ENCODE data around the gene DNAL1. TPM values are rescaled to one million over a fixed set of nuclear protein-coding genes. Genes with fewer than 3 reads are reported as not detected.

DNAL1 gene
- total RNA-seq, 1 experiment from 2014 or later, result 12.2 TPM

- no TSS peak for BruUV-seq (replicated peaks)
- TF ChIP-seq CTCF (IDR thresholded peaks at IDR 0.05; ENCODE audit: insufficient read depth in 1 of 2, low read depth in 1 of 2, low read length in 1 of 2, severe bottlenecking in 1 of 2, unreplicated experiment in 1 of 2), result no peak
- no peaks in the 10 kb centered on the region for H3K9me3 Mint-ChIP-seq (ENCODE audit: unreplicated experiment)
Observed at GRCh38 chr14:73684627-73685026, 39.8 kb downstream of the DNAL1 start.

GRCh38 chr14:73685328-73685727 is 40.5 kb downstream of the DNAL1 start:
- Mint-ChIP-seq H3K27ac (ENCODE audit: unreplicated experiment) (no peak overlapping the region), H3K27me3 (ENCODE audit: insufficient read depth, unreplicated experiment) (no peaks in the 10 kb centered on the region), H3K9me3 (ENCODE audit: unreplicated experiment) (no peaks in the 10 kb centered on the region), H3K4me1 (ENCODE audit: low read depth, unreplicated experiment) (peaks cover 7% of the 10 kb centered on the region), H3K36me3 (ENCODE audit: insufficient read depth, unreplicated experiment) (no peaks in the 10 kb centered on the region), H3K4me3 (ENCODE audit: unreplicated experiment) (no peak overlapping the region)
- intact Hi-C loops (cut with micrococcal nuclease; ENCODE audit: unreplicated experiment), result no loop called here
- no peaks in the 10 kb centered on the region for H3K27me3 ChIP-seq (replicated peaks; ENCODE audit: control insufficient read depth, insufficient read depth, low read length)
- no peaks in the 10 kb centered on the region for H3K4me1 ChIP-seq
- POLR2A ChIA-PET, result no interaction called here
- no peak for DNase-seq
- TF ChIP-seq CTCF (IDR thresholded peaks at IDR 0.05; ENCODE audit: insufficient read depth in 1 of 2, low read depth in 1 of 2, low read length in 1 of 2, severe bottlenecking in 1 of 2, unreplicated experiment in 1 of 2), result no peak
- H3K9me3 ChIP-seq, result no peaks in the 10 kb centered on the region
- H3K36me3 ChIP-seq (ENCODE audit: control insufficient read depth, insufficient read depth, low read length), result no peaks in the 10 kb centered on the region
- no peak overlapping the region for H3K4me3 ChIP-seq (ENCODE audit: low read depth, low read length)
- BruUV-seq (replicated peaks), result no TSS peak
- CTCF ChIA-PET, result no interaction called here

More at GRCh38 chr14:73684627-73685026, 39.8 kb downstream of the DNAL1 start:
- no peak overlapping the region for H3K27ac Mint-ChIP-seq (ENCODE audit: unreplicated experiment)
- Histone ChIP-seq H3K9me3 (no peaks in the 10 kb centered on the region), H3K4me3 (ENCODE audit: low read depth, low read length) (no peak overlapping the region), H3K27me3 (replicated peaks; ENCODE audit: control insufficient read depth, insufficient read depth, low read length) (no peaks in the 10 kb centered on the region), H3K36me3 (ENCODE audit: control insufficient read depth, insufficient read depth, low read length) (no peaks in the 10 kb centered on the region), H3K4me1 (no peaks in the 10 kb centered on the region)
- DNase-seq, result no peak
- no peaks in the 10 kb centered on the region for H3K27me3 Mint-ChIP-seq (ENCODE audit: insufficient read depth, unreplicated experiment)
- ChIA-PET CTCF (no interaction called here), POLR2A (no interaction called here)
- intact Hi-C loops (cut with micrococcal nuclease; ENCODE audit: unreplicated experiment), result loop anchor here (1.0 kb wide), 1 partner anchor 21 kb away; no protein-coding TSS in a partner anchor
- H3K4me3 Mint-ChIP-seq (ENCODE audit: unreplicated experiment), result no peak overlapping the region
- peaks cover 7% of the 10 kb centered on the region for H3K4me1 Mint-ChIP-seq (ENCODE audit: low read depth, unreplicated experiment)
- no peaks in the 10 kb centered on the region for H3K36me3 Mint-ChIP-seq (ENCODE audit: insufficient read depth, unreplicated experiment)

GRCh38 chr14:73686901-73687300 is 42.1 kb downstream of the DNAL1 start:
- intact Hi-C loops (cut with micrococcal nuclease; ENCODE audit: unreplicated experiment), result no loop called here
- H3K9me3 ChIP-seq, result no peaks in the 10 kb centered on the region
- no TSS peak for BruUV-seq (replicated peaks)

More at GRCh38 chr14:73686901-73687300, 42.1 kb downstream of the DNAL1 start:
- ChIA-PET CTCF (interaction anchor here (0.6 to 1.0 kb wide), 2 partner anchors 73 to 387 kb away, joined by 3 read pairs; a partner anchor contains a TSS), POLR2A (no interaction called here)
- Mint-ChIP-seq H3K9me3 (ENCODE audit: unreplicated experiment) (no peaks in the 10 kb centered on the region), H3K27me3 (ENCODE audit: insufficient read depth, unreplicated experiment) (no peaks in the 10 kb centered on the region), H3K4me1 (ENCODE audit: low read depth, unreplicated experiment) (peaks cover 7% of the 10 kb centered on the region), H3K4me3 (ENCODE audit: unreplicated experiment) (no peak overlapping the region), H3K27ac (ENCODE audit: unreplicated experiment) (no peak overlapping the region), H3K36me3 (ENCODE audit: insufficient read depth, unreplicated experiment) (no peaks in the 10 kb centered on the region)
- no peak for TF ChIP-seq CTCF (IDR thresholded peaks at IDR 0.05; ENCODE audit: insufficient read depth in 1 of 2, low read depth in 1 of 2, low read length in 1 of 2, severe bottlenecking in 1 of 2, unreplicated experiment in 1 of 2)
- no peak for DNase-seq
- no peaks in the 10 kb centered on the region for H3K27me3 ChIP-seq (replicated peaks; ENCODE audit: control insufficient read depth, insufficient read depth, low read length)
- H3K4me1 ChIP-seq, result no peaks in the 10 kb centered on the region
- H3K36me3 ChIP-seq (ENCODE audit: control insufficient read depth, insufficient read depth, low read length), result no peaks in the 10 kb centered on the region
- H3K4me3 ChIP-seq (ENCODE audit: low read depth, low read length), result no peak overlapping the region
